Measurements from ENCODE around the gene GTF2F2.
"Not testable (repeated sequence)": the region's sequence is repeated elsewhere in the genome, so short reads cannot be mapped to it uniquely, and the experiment has no call there.

Gene GTF2F2

GRCh38 chr13:45242524-45242923 lies 122.2 kb downstream of the GTF2F2 start:
- TF ChIP-seq CTCF (IDR thresholded peaks at IDR 0.05; ENCODE audit: control extremely low read depth, extremely low read depth, low read depth, missing control alignments): no peak
- ChIA-PET CTCF (no interaction called here), POLR2A (no interaction called here)
- DNase-seq (ENCODE audit: extremely low spot score): no peak

GRCh38 chr13:45243077-45243476 lies 122.8 kb downstream of the GTF2F2 start:
- DNase-seq (ENCODE audit: extremely low spot score): no peak
- ChIA-PET POLR2A (no interaction called here), CTCF (no interaction called here)
- no peak for TF ChIP-seq CTCF (IDR thresholded peaks at IDR 0.05; ENCODE audit: control extremely low read depth, extremely low read depth, low read depth, missing control alignments)

GRCh38 chr13:45244736-45245135 lies 124.4 kb downstream of the GTF2F2 start:
- DNase-seq (ENCODE audit: extremely low spot score); POLR2A ChIA-PET: not testable (repeated sequence)
- CTCF ChIA-PET: interaction anchor here (0.9 to 1.6 kb wide), 5 partner anchors 12 to 59 kb away, joined by 3 to 5 read pairs (median 3); no protein-coding TSS in a partner anchor

- ChIA-PET POLR2A (no interaction called here), CTCF (interaction anchor here (1.2 to 1.3 kb wide), 2 partner anchors 9 to 203 kb away, joined by 3 to 5 read pairs; no protein-coding TSS in a partner anchor)
- no peak for DNase-seq (ENCODE audit: extremely low spot score)
- no peak for TF ChIP-seq CTCF (IDR thresholded peaks at IDR 0.05; ENCODE audit: control extremely low read depth, extremely low read depth, low read depth, missing control alignments)
Observed at GRCh38 chr13:45249662-45250061, 129.4 kb downstream of the GTF2F2 start.

- no peak for TF ChIP-seq CTCF (IDR thresholded peaks at IDR 0.05; ENCODE audit: control extremely low read depth, extremely low read depth, low read depth, missing control alignments)
- CTCF ChIA-PET: no interaction called here
- DNase-seq (ENCODE audit: extremely low spot score): no peak
- POLR2A ChIA-PET: no interaction called here
Observed at GRCh38 chr13:45254396-45254795, 134.1 kb downstream of the GTF2F2 start.

GRCh38 chr13:45255247-45255987 lies 135.1 kb downstream of the GTF2F2 start:
- CTCF ChIA-PET: no interaction called here
- no peak for DNase-seq (ENCODE audit: extremely low spot score)
- POLR2A ChIA-PET: no interaction called here
- no peak for TF ChIP-seq CTCF (IDR thresholded peaks at IDR 0.05; ENCODE audit: control extremely low read depth, extremely low read depth, low read depth, missing control alignments)

- POLR2A ChIA-PET: no interaction called here
- no peak for DNase-seq (ENCODE audit: extremely low spot score)
- no peak for TF ChIP-seq CTCF (IDR thresholded peaks at IDR 0.05; ENCODE audit: control extremely low read depth, extremely low read depth, low read depth, missing control alignments)
- CTCF ChIA-PET: interaction anchor here (0.7 to 1.3 kb wide), 2 partner anchors 11 to 25 kb away, joined by 3 to 4 read pairs; no protein-coding TSS in a partner anchor
Observed at GRCh38 chr13:45256254-45256653, 135.9 kb downstream of the GTF2F2 start.
